Measurements from ENCODE around the gene ARL17B.
A peak's percentile ranks its signal among the peaks of the same experiment; 100 is the strongest.
"Not testable (repeated sequence)": the region's sequence is repeated elsewhere in the genome, so short reads cannot be mapped to it uniquely, and the experiment has no call there.

Gene ARL17B

DNA sequence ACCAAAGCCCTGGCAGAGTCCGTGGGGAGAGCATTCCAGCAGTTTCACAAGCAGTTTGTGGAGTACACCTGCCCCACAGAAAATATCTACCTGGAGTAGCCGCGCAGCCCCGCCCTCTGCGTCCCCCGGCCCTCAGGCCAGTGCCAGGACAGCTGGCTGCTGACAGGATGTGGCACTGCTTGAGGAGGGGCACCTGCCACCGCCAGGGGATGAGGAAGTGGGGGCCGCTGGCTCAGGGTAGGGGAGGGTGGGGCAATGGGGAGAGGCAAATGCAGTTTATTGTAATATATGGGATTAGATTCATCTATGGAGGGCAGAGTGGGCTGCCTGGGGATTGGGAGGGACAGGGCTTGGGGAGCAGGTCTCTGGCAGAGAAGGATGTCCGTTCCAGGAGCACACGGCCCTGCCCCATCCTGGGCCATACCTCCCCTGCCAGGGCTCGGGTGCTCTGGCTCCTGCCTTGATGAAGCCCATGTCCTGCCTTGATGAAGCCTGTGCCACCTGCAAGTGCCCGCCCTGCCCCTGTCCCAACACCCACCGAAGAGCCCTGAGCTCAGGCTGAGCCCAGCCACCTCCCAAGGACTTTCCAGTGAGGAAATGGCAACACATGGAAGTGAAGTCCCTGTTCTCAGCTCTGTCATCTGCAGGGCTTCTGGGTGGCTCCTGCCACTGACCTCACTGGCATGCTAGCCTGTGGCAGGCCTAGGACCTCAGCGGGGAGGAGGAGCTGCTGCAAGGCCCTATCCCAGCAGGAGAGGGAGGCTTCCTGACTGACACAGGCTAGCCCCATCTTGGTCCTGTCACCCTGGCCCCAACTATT is 116.4 kb downstream of the ARL17B start:
- not testable (repeated sequence) for DNase-seq

DNA sequence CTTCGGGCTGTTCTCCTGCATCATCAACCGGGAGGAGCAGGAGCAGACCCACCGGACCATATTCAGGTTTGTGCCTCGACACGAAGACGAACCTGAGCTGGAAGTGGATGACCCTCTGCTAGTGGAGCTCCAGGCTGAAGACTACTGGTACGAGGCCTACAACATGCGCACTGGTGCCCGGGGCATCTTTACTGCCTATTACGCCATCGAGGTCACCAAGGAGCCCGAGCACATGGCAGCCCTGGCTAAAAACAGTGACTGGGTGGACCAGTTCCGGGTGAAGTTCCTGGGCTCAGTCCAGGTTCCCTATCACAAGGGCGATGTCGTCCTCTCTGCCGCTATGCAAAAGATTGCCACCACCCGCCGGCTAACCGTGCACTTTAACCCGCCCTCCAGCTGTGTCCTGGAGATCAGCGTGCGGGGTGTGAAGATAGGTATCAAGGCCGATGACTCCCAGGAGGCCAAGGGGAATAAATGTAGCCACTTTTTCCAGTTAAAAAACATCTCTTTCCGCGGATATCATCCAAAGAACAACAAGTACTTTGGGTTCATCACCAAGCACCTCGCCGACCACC is 117.1 kb downstream of the ARL17B start:
- DNase-seq = not testable (repeated sequence)

DNA sequence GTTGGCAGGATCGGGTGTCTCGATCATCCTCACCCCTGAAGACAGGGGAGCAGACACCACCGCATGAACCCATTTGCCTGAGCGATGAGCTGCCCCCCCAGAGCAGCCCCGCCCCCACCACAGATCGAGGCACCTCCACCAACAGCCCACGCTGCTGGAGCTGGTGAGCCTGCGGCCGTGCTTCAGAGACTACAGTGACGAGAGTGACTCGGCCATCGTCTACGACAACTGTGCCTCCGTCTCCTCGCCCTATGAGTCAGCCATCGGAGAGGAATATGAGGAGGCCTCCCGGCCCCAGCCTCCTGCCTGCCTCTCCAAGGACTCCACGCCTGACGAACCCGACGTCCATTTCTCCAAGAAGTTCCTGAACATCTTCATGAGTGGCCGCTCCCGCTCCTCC is 117.6 kb downstream of the ARL17B start:
- not testable (repeated sequence) for DNase-seq

DNA sequence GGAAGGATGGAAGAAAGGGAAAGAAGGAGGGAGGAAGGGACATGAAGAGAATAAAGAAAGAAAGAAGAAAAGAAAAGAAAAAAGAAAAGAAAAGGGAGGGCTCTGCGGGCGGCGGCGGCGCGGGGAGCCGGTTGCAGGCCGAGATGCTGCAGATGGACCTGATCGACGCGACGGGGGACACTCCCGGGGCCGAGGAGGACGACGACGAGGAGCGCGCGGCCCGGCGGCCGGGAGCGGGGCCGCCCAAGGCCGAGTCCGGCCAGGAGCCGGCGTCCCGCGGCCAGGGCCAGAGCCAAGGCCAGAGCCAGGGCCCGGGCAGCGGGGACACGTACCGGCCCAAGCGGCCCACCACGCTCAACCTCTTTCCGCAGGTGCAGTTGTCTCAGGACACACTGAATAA is 118.1 kb downstream of the ARL17B start:
- DNase-seq = not testable (repeated sequence)

DNA sequence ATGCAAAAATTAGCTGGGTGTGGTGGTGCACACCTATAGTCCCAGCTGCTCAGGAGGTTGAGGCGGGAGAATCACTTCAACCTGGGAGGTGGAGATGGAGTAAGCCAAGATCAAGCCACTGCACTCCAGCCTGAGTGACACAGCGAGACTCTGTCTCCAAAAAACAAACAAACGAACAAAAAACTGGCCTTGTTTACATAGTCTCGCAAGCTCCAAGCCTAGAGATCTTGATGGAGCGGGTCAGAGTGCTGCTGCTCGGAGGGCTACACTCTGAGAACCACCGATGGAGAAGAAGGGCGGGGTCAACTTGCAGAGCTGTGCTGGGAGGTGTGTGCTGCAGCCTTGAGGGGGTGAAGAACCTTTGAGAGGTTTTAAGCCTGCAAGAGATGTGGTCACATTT is 130.2 kb downstream of the ARL17B start:
- peak; percentile 40 for DNase-seq

DNA sequence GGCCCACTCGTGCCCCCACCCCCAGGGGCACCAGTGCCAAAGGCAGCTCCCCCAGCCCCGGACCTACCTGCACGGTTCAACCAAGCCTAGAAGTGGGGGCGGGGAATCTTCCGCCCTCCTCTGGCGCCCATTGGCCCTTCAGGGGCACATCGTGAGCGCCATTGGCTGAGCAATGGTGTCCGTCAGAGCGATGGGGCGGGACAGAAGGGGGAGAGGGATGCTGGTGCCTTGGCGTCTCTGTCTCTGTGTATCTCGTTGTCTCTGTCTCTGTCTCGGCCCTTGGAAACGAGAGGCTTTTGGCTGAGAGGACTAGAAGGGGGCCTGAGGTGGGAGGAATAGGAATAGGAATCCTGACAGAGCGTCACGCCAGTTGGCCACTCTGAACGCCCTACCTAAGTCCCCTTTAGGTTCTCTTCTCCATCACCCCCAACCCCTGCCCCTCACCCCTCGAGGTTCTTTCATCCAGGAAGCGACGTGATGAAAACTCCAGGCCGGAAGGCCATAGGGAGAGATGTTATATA is 136.2 kb downstream of the ARL17B start:
- peak; percentile 83 for DNase-seq

DNA sequence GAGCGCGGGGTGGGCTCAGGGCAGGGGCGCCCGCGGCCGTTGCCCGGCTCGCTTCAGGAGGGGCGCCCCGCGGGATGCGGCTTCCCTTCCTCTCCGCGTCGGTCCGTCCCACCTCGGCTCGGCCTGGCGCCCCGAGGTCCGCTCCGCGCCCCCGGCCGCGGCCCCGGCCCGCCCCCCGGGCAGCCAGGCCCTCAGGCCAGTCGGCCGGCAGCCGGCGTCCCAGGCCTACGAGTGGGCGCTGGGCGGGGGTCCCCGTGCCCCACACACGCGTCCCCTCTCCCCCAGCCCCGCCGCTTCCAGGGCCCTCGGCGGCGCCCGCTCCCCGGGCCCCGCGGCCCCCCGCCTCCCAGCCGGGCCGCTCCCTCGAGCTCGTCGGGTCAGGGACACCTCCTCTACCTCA is 136.7 kb downstream of the ARL17B start:
- DNase-seq = not testable (repeated sequence)
